Measurements from ENCODE around the gene SENP7.

Gene SENP7

GRCh38 chr3:101320475-101320874 lies 192.5 kb downstream of the SENP7 start, which contains the start of gene IMPG2:
Gene IMPG2 (minus strand): TSS chr3:101320575. CDS start chr3:101320372, 203 bp downstream.
- no peaks in the 10 kb centered on the region for H3K79me2 ChIP-seq (ENCODE audit: insufficient read depth, low read length)
- H3K9me2 ChIP-seq (ENCODE audit: low read depth, low read length), result no peaks in the 10 kb centered on the region
- no peaks in the 10 kb centered on the region for H3K27me3 ChIP-seq (ENCODE audit: insufficient read depth, low read length)
- no peaks in the 10 kb centered on the region for H4K20me1 ChIP-seq (ENCODE audit: insufficient read depth, low read length)
- no peak within 1 kb of the TSS for H3K4me3 ChIP-seq (ENCODE audit: low read depth, low read length, poor library complexity, severe bottlenecking)
- no peaks in the 10 kb centered on the region for H3F3A ChIP-seq (ENCODE audit: insufficient read depth, low read length)
- H3K27ac ChIP-seq (ENCODE audit: low read depth, low read length, poor library complexity, severe bottlenecking), result no peak within 1 kb of the TSS
- H3K9me3 ChIP-seq (ENCODE audit: low read length), result no peaks in the 10 kb centered on the region
- H3K9ac ChIP-seq (ENCODE audit: low read length), result no peak within 1 kb of the TSS
- no peaks in the 10 kb centered on the region for H3K4me1 ChIP-seq (ENCODE audit: insufficient read depth, low read length, severe bottlenecking)
- TF ChIP-seq CTCF (IDR thresholded peaks at IDR 0.05; ENCODE audit: low read length) (no peak), EZH2 (IDR thresholded peaks at IDR 0.05; ENCODE audit: borderline replicate concordance, low read length) (no peak)
- H3K36me3 ChIP-seq (ENCODE audit: insufficient read depth, low read length), result no peaks in the 10 kb centered on the region
- no peak within 1 kb of the TSS for H3K4me2 ChIP-seq (ENCODE audit: low read length)
- H2AFZ ChIP-seq (ENCODE audit: low read length), result no peak within 1 kb of the TSS

GRCh38 chr3:101319531-101319930 lies 193.5 kb downstream of the SENP7 start:
- Histone ChIP-seq H3K9me2 (ENCODE audit: low read depth, low read length) (no peaks in the 10 kb centered on the region), H3K27ac (ENCODE audit: low read depth, low read length, poor library complexity, severe bottlenecking) (no peak overlapping the region), H3K9me3 (ENCODE audit: low read length) (no peaks in the 10 kb centered on the region), H3K4me3 (ENCODE audit: low read depth, low read length, poor library complexity, severe bottlenecking) (no peak overlapping the region), H3K9ac (ENCODE audit: low read length) (no peak overlapping the region), H3K4me1 (ENCODE audit: insufficient read depth, low read length, severe bottlenecking) (no peaks in the 10 kb centered on the region), H3K4me2 (ENCODE audit: low read length) (no peak overlapping the region), H3K79me2 (ENCODE audit: insufficient read depth, low read length) (no peaks in the 10 kb centered on the region), H4K20me1 (ENCODE audit: insufficient read depth, low read length) (no peaks in the 10 kb centered on the region), H3K27me3 (ENCODE audit: insufficient read depth, low read length) (no peaks in the 10 kb centered on the region), H3K36me3 (ENCODE audit: insufficient read depth, low read length) (no peaks in the 10 kb centered on the region), H3F3A (ENCODE audit: insufficient read depth, low read length) (no peaks in the 10 kb centered on the region), H2AFZ (ENCODE audit: low read length) (no peak overlapping the region)
- no peak for TF ChIP-seq CTCF (IDR thresholded peaks at IDR 0.05; ENCODE audit: low read length)
- no peak for TF ChIP-seq EZH2 (IDR thresholded peaks at IDR 0.05; ENCODE audit: borderline replicate concordance, low read length)

GRCh38 chr3:101312545-101312944 lies 200.5 kb downstream of the SENP7 start:
- Histone ChIP-seq H3F3A (ENCODE audit: insufficient read depth, low read length) (no peaks in the 10 kb centered on the region), H3K9ac (ENCODE audit: low read length) (no peak overlapping the region), H3K4me2 (ENCODE audit: low read length) (no peak overlapping the region), H3K79me2 (ENCODE audit: insufficient read depth, low read length) (no peaks in the 10 kb centered on the region), H4K20me1 (ENCODE audit: insufficient read depth, low read length) (no peaks in the 10 kb centered on the region), H3K4me1 (ENCODE audit: insufficient read depth, low read length, severe bottlenecking) (no peaks in the 10 kb centered on the region), H3K27me3 (ENCODE audit: insufficient read depth, low read length) (no peaks in the 10 kb centered on the region), H3K27ac (ENCODE audit: low read depth, low read length, poor library complexity, severe bottlenecking) (no peak overlapping the region), H3K9me3 (ENCODE audit: low read length) (peaks cover 9% of the 10 kb centered on the region), H3K36me3 (ENCODE audit: insufficient read depth, low read length) (no peaks in the 10 kb centered on the region), H2AFZ (ENCODE audit: low read length) (no peak overlapping the region), H3K4me3 (ENCODE audit: low read depth, low read length, poor library complexity, severe bottlenecking) (no peak overlapping the region), H3K9me2 (ENCODE audit: low read depth, low read length) (no peaks in the 10 kb centered on the region)
- TF ChIP-seq EZH2 (IDR thresholded peaks at IDR 0.05; ENCODE audit: borderline replicate concordance, low read length) (no peak), CTCF (IDR thresholded peaks at IDR 0.05; ENCODE audit: low read length) (no peak)
